Spleen (tissue), 11 donors: ENCODE measurements around the gene MAPKAP1. TPM values are rescaled to one million over a fixed set of nuclear protein-coding genes. Genes with fewer than 3 reads are reported as not detected.

Experiments used
- DNase-seq: peaks from one replicate; pipeline ENCODE4 v3.0.0-alpha.2; 2020
- H3K27ac ChIP-seq, 8 donors: fragments of 200-600 bp; sonication (generic) in 7 of 8; 1 replicate in 4 of 8; 2 replicates in 4 of 8; pipeline versions ENCODE4 v1.5.0 to v1.8.0; 2016 to 2021; ENCODE audit warnings: inconsistent platforms in 4 of 8, mild to moderate bottlenecking in 4 of 8, moderate library complexity in 1 of 8
- H3K27me3 ChIP-seq, 7 donors: fragments of 200-600 bp; sonication (generic) in 6 of 7; replicated peaks in 1 of 7; 1 replicate in 4 of 7; 2 replicates in 3 of 7; pipeline versions ENCODE4 v1.5.0 to v1.8.0; 2016 to 2021; ENCODE audit warnings: inconsistent platforms in 3 of 7, mild to moderate bottlenecking in 1 of 7
- H3K36me3 ChIP-seq, 6 donors: fragments of 200-600 bp; sonication (generic) in 5 of 6; 1 replicate in 4 of 6; 2 replicates in 2 of 6; pipeline versions ENCODE4 v1.5.0 to v1.8.0; 2016 to 2021; ENCODE audit warnings: inconsistent platforms in 2 of 6
- H3K4me1 ChIP-seq, 6 donors: fragments of 200-600 bp; sonication (generic) in 5 of 6; 1 replicate in 3 of 6; 2 replicates in 3 of 6; pipeline versions ENCODE4 v1.5.0 to v1.8.0; 2016 to 2021; ENCODE audit warnings: inconsistent platforms in 3 of 6
- H3K4me3 ChIP-seq, 8 donors: fragments of 200-600 bp; sonication (generic) in 7 of 8; 1 replicate in 4 of 8; 2 replicates in 4 of 8; pipeline versions ENCODE4 v1.5.0 to v1.8.0; 2016 to 2021; ENCODE audit warnings: inconsistent platforms in 4 of 8, mild to moderate bottlenecking in 4 of 8, moderate library complexity in 2 of 8
- H3K9me3 ChIP-seq, 8 donors: fragments of 200-600 bp; sonication (generic) in 7 of 8; 1 replicate in 4 of 8; 2 replicates in 4 of 8; pipeline versions ENCODE4 v1.5.0 to v1.8.0; 2016 to 2021; ENCODE audit warnings: inconsistent platforms in 4 of 8
- CTCF ChIP-seq, 11 experiments: fragments of 200-600 bp in 7 of 11; fragments of 450-650 bp in 4 of 11; sonication (generic) in 4 of 11; IDR thresholded peaks in 8 of 11; conservative IDR thresholded peaks in 3 of 11; 1 replicate in 7 of 11; 2 replicates in 4 of 11; pipeline versions ENCODE4 v1.4.0 to v1.8.0; 2016 to 2021; ENCODE audit warnings: antibody characterized with exemption in 11 of 11, inconsistent platforms in 4 of 11, mild to moderate bottlenecking in 1 of 11
- POLR2A ChIP-seq, 3 donors: fragments of 450-650 bp; IDR thresholded peaks; one replicate each; pipeline ENCODE4 v1.5.1; 2017; ENCODE audit warnings: antibody characterized with exemption in 3 of 3, mild to moderate bottlenecking in 1 of 3
- POLR2AphosphoS5 ChIP-seq, 3 donors: sonication (generic); formaldehyde crosslinking; IDR thresholded peaks; one replicate each; pipeline ENCODE4 v1.5.1; 2017; ENCODE audit warnings: antibody characterized with exemption in 3 of 3
- whole genome bisulfite sequencing, 5 donors: extraction: QIAGEN DNeasy Blood & Tissue Kit in 3 of 5; methylation state at CpG; one replicate each; pipeline versions ENCODE4 v1.1.5 to v1.1.7; 2013 to 2018; 5-methylcytosine and 5-hydroxymethylcytosine counted together
- intact Hi-C: fragments of 100-400 bp; cut with DNase I; formaldehyde crosslinking; loops from one replicate; pipeline ENCODE4 v1.15.0; 2023; ENCODE audit warnings: low total_unique reads
- polyA plus RNA-seq, 3 donors: library from polyadenylated mRNA; stranded (reverse); fragments of 200-250 nt; gene quantifications; one replicate each; pipeline ENCODE4 v1.2.1, GENCODE V29; 2013
- total RNA-seq, 7 donors: library from RNA; depleted of rRNA in 3 of 7; stranded (reverse); fragments of >200 nt in 3 of 7; fragmentation: NEBNext Ultra II Directional in 4 of 7; extraction: Animal tissue kit (Norgen Biotek cat#: 25700) in 4 of 7; gene quantifications; one replicate each; pipeline versions ENCODE4 v1.1.0 to v1.2.1, GENCODE V29; 2016 to 2021
- donor health status: healthy with polysubstance abuse.
- donor health status: DM: no; HTN: no; CAD: no; lungs with moderate emphysema.
- donor health status: DM: no; HTN: no; CAD: no.
- donor health status: Bipolar disorder and iron deficiency.
- donor health status: healthy.
- donor health status: DM: no; HTN: no; CAD: no.
- donor health status: DM: yes; HTN: yes; CAD: no.

MAPKAP1 gene
- total and polyA plus RNA-seq, 10 donors: 37.2 to 77.2 (median 60.4) TPM

- H3K4me1 ChIP-seq: peaks cover 14 to 82% (median 53%) of the 10 kb centered on the region in 6 donors
- peaks cover 0 to 6% (median 0%) of the 10 kb centered on the region in 6 donors for H3K36me3 ChIP-seq
- intact Hi-C loops: no loop called here
- no peak for DNase-seq
- no peaks in the 10 kb centered on the region for H3K27me3 ChIP-seq
- H3K27ac ChIP-seq: no peak overlapping the region
- H3K4me3 ChIP-seq: no peak overlapping the region
- no peaks in the 10 kb centered on the region for H3K9me3 ChIP-seq
- no peak for TF ChIP-seq POLR2A (IDR thresholded peaks at IDR 0.05)
- TF ChIP-seq POLR2AphosphoS5 (IDR thresholded peaks at IDR 0.05): no peak
- no peak for TF ChIP-seq CTCF (IDR thresholded peaks at IDR 0.05 in 8 of 11, conservative IDR thresholded peaks at IDR 0.05 in 3 of 11)
- 80 to 93% (median 87%) methylated on average over 4 of the region's 4 CpGs for WGBS, 5 donors
Measured at GRCh38 chr9:125703662-125704061, 3.3 kb downstream of the MAPKAP1 start.

- Histone ChIP-seq H3K4me1 (peaks cover 8 to 80% (median 41%) of the 10 kb centered on the region in 6 donors), H3K27me3 (no peaks in the 10 kb centered on the region), H3K4me3 (no peak overlapping the region), H3K9me3 (no peaks in the 10 kb centered on the region), H3K36me3 (peaks cover 0 to 6% (median 0%) of the 10 kb centered on the region in 6 donors), H3K27ac (no peak overlapping the region)
- 71 to 89% (median 80%) methylated on average over 6 of the region's 6 CpGs for WGBS, 5 donors
- intact Hi-C loops: no loop called here
- no peak for DNase-seq
- no peak for TF ChIP-seq CTCF (IDR thresholded peaks at IDR 0.05 in 8 of 11, conservative IDR thresholded peaks at IDR 0.05 in 3 of 11)
- TF ChIP-seq POLR2A (IDR thresholded peaks at IDR 0.05): no peak
- no peak for TF ChIP-seq POLR2AphosphoS5 (IDR thresholded peaks at IDR 0.05)
Measured at GRCh38 chr9:125701351-125701750, 5.7 kb downstream of the MAPKAP1 start.

GRCh38 chr9:125700791-125701190 lies 6.2 kb downstream of the MAPKAP1 start:
- no peak overlapping the region for H3K4me3 ChIP-seq
- H3K27ac ChIP-seq: no peak overlapping the region
- intact Hi-C loops: no loop called here
- H3K9me3 ChIP-seq: no peaks in the 10 kb centered on the region
- H3K36me3 ChIP-seq: peaks cover 0 to 6% (median 0%) of the 10 kb centered on the region in 6 donors
- peaks cover 2 to 80% (median 39%) of the 10 kb centered on the region in 6 donors for H3K4me1 ChIP-seq
- no peaks in the 10 kb centered on the region for H3K27me3 ChIP-seq
- 62 to 74% (median 69%) methylated on average over 2 of the region's 2 CpGs for WGBS, 5 donors
- no peak for TF ChIP-seq POLR2AphosphoS5 (IDR thresholded peaks at IDR 0.05)
- no peak for TF ChIP-seq POLR2A (IDR thresholded peaks at IDR 0.05)
- TF ChIP-seq CTCF (IDR thresholded peaks at IDR 0.05 in 8 of 11, conservative IDR thresholded peaks at IDR 0.05 in 3 of 11): no peak
- no peak for DNase-seq

- TF ChIP-seq POLR2AphosphoS5 (IDR thresholded peaks at IDR 0.05): no peak
- TF ChIP-seq POLR2A (IDR thresholded peaks at IDR 0.05): no peak
- TF ChIP-seq CTCF (IDR thresholded peaks at IDR 0.05 in 8 of 11, conservative IDR thresholded peaks at IDR 0.05 in 3 of 11): no peak
- intact Hi-C loops: no loop called here
- no peak for DNase-seq
- Histone ChIP-seq H3K4me3 (no peak overlapping the region), H3K27ac (no peak overlapping the region), H3K4me1 (peaks cover 0 to 77% (median 34%) of the 10 kb centered on the region in 6 donors), H3K36me3 (peaks cover 0 to 6% (median 0%) of the 10 kb centered on the region in 6 donors), H3K9me3 (no peaks in the 10 kb centered on the region), H3K27me3 (no peaks in the 10 kb centered on the region)
- WGBS, 5 donors: 81 to 97% (median 96%) methylated on average over 3 of the region's 3 CpGs
Measured at GRCh38 chr9:125699870-125700269, 7.1 kb downstream of the MAPKAP1 start.
